NCI-H1417 treated with DMSO at 0.1 percent for 48 hours (cell line): ENCODE measurements around the gene COMMD3.

Experiments
- DNase-seq: peaks from one replicate; lab custom pipeline; 2025; lab: John Stamatoyannopoulos, UW

COMMD3 gene

GRCh38 chr10:22366771-22367170 lies 50.6 kb downstream of the COMMD3 start:
- no peak for DNase-seq

- no peak for DNase-seq
Measured at GRCh38 chr10:22367471-22367870, 51.3 kb downstream of the COMMD3 start.

DNA sequence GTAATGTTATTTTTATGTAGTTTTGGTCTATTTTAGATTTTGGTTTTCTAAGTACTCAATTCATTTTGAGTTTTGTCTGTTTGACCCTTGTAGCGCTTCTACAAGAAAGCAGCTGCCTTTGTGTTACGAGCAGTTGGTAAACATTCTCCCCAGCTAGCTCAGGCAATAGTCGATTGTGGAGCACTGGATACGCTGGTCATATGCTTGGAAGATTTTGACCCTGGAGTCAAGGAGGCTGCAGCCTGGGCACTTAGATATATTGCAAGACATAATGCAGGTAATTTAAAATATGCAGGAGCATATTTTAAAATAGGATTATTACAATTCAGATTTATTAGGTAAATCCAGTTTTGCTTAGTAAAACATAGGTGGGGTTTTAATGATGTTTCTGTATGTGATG lies 52.2 kb downstream of the COMMD3 start:
- no peak for DNase-seq

DNA sequence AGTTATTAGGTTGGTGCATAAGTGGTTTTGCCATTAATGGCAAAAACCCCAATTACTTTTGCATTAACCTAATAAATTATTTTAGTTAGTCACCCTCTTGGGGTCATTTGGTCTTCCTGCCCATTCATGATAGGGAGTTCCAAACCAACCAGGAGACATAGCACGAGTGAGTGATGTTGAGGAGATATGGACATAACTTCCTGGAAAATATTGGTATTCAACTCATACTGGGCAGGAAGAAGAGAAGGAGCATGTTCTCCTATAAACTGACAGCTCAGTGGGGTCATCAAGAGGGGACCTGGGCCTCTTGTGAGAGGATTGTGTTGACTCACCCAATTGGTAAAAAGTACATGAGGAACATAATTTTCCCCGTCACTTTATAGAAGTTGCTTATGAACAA lies 52.8 kb downstream of the COMMD3 start:
- DNase-seq = no peak

DNA sequence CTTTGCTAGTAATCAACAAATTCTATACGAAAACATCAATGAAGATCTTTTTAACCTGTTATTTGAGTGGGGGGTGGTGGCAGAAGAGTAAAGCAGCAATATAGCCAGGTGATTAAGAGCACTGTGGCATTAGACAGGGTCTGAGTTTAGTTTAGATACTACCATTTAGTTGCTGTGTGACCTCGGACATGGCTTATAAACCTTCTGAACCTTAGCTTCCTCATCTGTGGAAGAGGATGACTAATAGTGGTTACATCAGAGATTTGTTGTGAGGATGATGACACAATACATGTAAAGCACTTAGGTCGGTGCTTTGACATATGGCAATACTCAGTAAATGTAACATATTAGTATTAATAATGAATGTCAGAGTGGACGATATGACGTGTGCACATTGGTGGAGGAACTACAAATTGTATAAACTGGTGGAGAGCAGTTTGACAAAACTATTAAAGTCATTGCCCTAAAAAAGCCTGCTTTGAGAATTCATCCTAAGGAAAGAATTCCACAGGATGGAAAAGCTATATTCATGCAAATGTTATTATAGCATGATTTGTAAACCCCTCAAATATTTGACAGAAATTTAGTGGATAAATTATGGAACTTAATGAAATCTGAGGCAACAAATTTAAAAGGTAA lies 53.4 kb downstream of the COMMD3 start:
- DNase-seq = no peak
